ENCODE measurements around the gene PTGES. TPM values are rescaled to one million over a fixed set of nuclear protein-coding genes. Genes with fewer than 3 reads are reported as not detected.

The PTGES gene
- total RNA-seq, 1 experiment from 2014 or later: 2.4 TPM

DNA sequence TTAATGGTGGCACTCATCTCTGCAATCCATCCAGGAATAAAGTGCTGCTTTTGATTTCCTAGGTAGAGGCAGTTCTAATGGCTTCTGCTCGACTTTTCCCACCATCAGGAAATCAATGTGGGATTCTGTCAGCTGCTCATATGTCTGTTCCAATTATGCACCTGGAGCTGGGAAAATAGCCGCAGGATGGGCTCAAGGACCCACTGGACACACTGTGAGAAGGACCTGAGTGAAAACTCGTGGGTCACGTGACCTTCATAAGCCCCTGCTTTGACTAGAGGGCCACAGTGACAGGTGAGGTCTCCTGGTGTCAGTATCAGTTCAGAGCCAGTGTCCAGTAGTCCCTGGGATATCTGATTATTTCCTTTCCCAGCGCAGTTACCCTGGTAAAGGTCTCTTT lies 17.9 kb upstream of the PTGES start:
- no CpG with 5 or more reads among the region's 5 CpGs for WGBS (ENCODE audit: extremely low coverage, insufficient read length, low lambda C conversion rate)
- 0 out of 7 replicates have a peak overlapping the region, but pooled peaks of 1 of the 3 experiments have one; percentile 34 for H3K27ac Mint-ChIP-seq
- no peak overlapping the region for H3K18ac ChIP-seq (ENCODE audit: insufficient read length, low read depth, low read length)
- H3K4me1 Mint-ChIP-seq: no peaks in the 10 kb centered on the region; a peak in 1 of 4 replicates
- no peak overlapping the region for H3K27ac ChIP-seq (ENCODE audit: insufficient read length, low read depth, low read length)
- H4K8ac ChIP-seq (replicated peaks; ENCODE audit: insufficient read length, low read depth, low read length): no peak overlapping the region
- H3K4me3 Mint-ChIP-seq: no peak overlapping the region
- TF ChIP-seq, protein P1, sequence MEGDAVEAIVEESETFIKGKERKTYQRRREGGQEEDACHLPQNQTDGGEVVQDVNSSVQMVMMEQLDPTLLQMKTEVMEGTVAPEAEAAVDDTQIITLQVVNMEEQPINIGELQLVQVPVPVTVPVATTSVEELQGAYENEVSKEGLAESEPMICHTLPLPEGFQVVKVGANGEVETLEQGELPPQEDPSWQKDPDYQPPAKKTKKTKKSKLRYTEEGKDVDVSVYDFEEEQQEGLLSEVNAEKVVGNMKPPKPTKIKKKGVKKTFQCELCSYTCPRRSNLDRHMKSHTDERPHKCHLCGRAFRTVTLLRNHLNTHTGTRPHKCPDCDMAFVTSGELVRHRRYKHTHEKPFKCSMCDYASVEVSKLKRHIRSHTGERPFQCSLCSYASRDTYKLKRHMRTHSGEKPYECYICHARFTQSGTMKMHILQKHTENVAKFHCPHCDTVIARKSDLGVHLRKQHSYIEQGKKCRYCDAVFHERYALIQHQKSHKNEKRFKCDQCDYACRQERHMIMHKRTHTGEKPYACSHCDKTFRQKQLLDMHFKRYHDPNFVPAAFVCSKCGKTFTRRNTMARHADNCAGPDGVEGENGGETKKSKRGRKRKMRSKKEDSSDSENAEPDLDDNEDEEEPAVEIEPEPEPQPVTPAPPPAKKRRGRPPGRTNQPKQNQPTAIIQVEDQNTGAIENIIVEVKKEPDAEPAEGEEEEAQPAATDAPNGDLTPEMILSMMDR (conservative IDR thresholded peaks at IDR 0.05): no peak
- no peak overlapping the region for H2AK5ac ChIP-seq (ENCODE audit: insufficient read length, low read length)
- no peaks in the 10 kb centered on the region for H3K79me1 ChIP-seq (ENCODE audit: insufficient read depth, low read depth, low read length, poor library complexity, severe bottlenecking)
- no peak overlapping the region for H3K9ac ChIP-seq (ENCODE audit: extremely low read depth, insufficient read length, low read length)
- H3K9me3 ChIP-seq (ENCODE audit: control insufficient read depth, low read depth, low read length): no peaks in the 10 kb centered on the region
- H3K4ac ChIP-seq (ENCODE audit: low read depth, low read length): no peak overlapping the region
- H3K27me3 ChIP-seq (ENCODE audit: insufficient read depth, low read length): no peaks in the 10 kb centered on the region
- H2BK15ac ChIP-seq (ENCODE audit: low read depth, low read length): no peak overlapping the region
- no peaks in the 10 kb centered on the region for H3K4me1 ChIP-seq (ENCODE audit: insufficient read depth, low read length)
- no peaks in the 10 kb centered on the region for H3K36me3 Mint-ChIP-seq (ENCODE audit: insufficient read depth in 1 of 3, low read depth in 3 of 3)
- no peak overlapping the region for H3K14ac ChIP-seq (ENCODE audit: insufficient read depth, low read length)
- no peak overlapping the region for H4K91ac ChIP-seq (ENCODE audit: insufficient read length, low read depth, low read length)
- no peak overlapping the region for H2BK5ac ChIP-seq (ENCODE audit: insufficient read length, low read length)
- H4K5ac ChIP-seq (ENCODE audit: insufficient read length, low read depth, low read length): no peak overlapping the region
- no peak overlapping the region for H3T11ph ChIP-seq (ENCODE audit: low read length)
- H3K9me3 Mint-ChIP-seq: no peaks in the 10 kb centered on the region
- peaks cover 3% of the 10 kb centered on the region for H3K23me2 ChIP-seq (ENCODE audit: insufficient read length, low read depth, low read length, poor library complexity, severe bottlenecking)
- H3K79me2 ChIP-seq (ENCODE audit: insufficient read depth, low read length): no peaks in the 10 kb centered on the region
- no peak overlapping the region for H3K4me2 ChIP-seq (ENCODE audit: insufficient read depth, insufficient read length, low read length)
- no peak for DNase-seq
- H2BK120ac ChIP-seq (ENCODE audit: low read depth, low read length, poor library complexity, severe bottlenecking): no peak overlapping the region
- no peak overlapping the region for H2AFZ ChIP-seq (ENCODE audit: low read length)
- no peak overlapping the region for H3K23ac ChIP-seq (ENCODE audit: insufficient read length, low read depth, low read length)
- no peak overlapping the region for H2BK20ac ChIP-seq (ENCODE audit: low read depth, low read length, poor library complexity, severe bottlenecking)
- H3K56ac ChIP-seq (ENCODE audit: insufficient read length, low read depth, low read length): no peak overlapping the region
- no peak overlapping the region for H2BK12ac ChIP-seq (ENCODE audit: insufficient read length, low read depth, low read length)
- peaks cover 11% of the 10 kb centered on the region for H3K27me3 Mint-ChIP-seq (ENCODE audit: low read depth)
- H4K20me1 ChIP-seq (ENCODE audit: control insufficient read depth, insufficient read depth, insufficient read length): peaks cover 2% of the 10 kb centered on the region

Data from H9 (cell line).